CD1c-positive myeloid dendritic cell (primary cell): Measurements from ENCODE around the gene BSN.

Source experiments
- DNase-seq: peaks from one replicate; pipeline ENCODE4 v3.0.0-alpha.2; 2016; ENCODE audit errors: extremely low spot score

The BSN gene

DNA sequence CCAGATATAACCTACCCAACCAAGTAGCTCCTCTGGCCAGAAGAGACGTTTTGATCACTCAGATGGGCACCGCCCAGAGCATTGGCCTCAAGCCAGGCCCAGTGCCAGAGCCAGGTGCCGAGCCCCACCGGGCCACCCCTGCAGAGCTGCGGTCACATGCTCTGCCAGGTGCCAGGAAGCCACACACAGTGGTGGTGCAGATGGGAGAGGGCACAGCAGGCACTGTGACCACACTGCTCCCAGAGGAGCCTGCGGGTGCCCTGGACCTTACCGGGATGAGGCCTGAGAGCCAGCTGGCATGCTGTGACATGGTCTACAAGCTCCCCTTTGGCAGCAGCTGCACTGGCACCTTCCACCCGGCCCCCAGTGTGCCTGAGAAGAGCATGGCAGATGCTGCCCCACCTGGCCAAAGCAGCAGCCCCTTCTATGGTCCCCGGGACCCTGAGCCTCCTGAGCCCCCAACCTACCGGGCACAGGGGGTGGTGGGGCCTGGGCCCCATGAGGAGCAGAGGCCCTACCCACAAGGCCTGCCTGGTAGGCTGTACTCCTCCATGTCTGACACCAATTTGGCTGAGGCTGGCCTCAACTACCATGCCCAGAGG is 100.8 kb downstream of the BSN start:
- no peak for DNase-seq

DNA sequence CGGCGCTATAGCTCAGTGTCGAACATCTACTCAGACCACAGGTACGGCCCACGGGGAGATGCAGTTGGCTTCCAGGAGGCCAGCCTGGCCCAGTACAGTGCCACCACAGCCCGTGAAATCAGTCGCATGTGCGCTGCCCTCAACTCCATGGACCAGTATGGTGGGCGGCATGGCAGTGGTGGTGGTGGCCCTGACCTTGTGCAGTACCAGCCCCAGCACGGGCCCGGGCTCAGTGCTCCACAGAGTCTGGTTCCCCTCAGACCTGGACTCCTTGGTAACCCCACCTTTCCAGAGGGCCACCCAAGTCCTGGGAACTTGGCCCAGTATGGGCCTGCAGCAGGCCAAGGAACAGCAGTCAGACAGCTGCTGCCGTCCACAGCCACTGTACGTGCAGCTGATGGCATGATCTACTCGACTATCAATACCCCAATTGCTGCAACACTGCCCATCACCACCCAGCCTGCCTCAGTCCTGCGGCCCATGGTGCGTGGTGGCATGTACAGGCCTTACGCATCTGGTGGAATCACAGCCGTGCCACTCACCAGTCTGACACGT is 101.5 kb downstream of the BSN start:
- DNase-seq: no peak

DNA sequence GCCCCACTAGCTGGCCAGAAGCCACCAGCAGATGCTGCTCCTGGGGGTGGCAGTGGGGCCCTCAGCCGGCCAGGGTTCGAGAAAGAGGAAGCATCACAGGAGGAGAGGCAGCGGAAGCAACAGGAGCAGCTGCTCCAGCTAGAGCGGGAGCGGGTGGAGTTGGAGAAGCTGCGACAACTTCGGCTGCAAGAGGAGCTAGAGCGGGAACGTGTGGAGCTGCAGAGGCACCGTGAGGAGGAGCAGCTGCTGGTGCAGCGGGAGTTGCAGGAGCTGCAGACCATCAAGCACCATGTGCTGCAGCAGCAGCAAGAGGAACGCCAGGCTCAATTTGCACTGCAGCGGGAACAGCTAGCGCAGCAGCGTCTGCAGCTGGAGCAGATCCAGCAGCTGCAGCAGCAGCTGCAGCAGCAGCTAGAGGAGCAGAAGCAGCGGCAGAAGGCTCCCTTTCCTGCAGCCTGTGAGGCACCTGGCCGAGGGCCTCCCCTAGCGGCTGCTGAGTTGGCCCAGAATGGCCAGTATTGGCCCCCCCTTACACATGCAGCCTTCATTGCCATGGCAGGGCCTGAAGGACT is 102.3 kb downstream of the BSN start:
- DNase-seq: no peak

DNA sequence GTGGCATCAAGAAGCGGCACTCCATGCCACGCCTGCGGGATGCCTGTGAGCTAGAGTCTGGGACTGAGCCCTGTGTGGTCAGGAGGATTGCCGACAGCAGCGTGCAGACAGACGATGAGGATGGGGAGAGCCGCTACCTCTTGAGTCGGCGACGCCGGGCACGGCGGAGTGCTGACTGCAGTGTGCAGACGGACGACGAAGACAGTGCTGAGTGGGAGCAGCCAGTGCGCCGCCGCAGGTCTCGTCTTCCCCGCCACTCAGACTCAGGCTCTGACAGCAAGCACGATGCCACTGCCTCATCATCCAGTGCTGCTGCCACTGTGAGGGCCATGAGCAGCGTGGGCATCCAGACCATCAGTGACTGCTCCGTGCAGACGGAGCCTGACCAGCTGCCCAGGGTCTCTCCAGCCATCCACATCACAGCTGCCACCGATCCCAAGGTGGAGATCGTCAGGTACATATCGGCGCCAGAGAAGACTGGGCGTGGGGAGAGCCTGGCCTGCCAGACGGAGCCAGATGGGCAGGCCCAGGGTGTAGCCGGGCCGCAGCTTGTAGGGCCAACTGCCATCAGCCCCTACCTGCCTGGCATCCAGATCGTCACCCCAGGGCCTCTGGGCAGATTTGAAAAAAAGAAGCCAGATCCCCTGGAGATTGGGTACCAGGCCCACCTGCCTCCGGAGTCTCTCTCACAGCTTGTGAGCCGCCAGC is 103.1 kb downstream of the BSN start:
- no peak for DNase-seq

DNA sequence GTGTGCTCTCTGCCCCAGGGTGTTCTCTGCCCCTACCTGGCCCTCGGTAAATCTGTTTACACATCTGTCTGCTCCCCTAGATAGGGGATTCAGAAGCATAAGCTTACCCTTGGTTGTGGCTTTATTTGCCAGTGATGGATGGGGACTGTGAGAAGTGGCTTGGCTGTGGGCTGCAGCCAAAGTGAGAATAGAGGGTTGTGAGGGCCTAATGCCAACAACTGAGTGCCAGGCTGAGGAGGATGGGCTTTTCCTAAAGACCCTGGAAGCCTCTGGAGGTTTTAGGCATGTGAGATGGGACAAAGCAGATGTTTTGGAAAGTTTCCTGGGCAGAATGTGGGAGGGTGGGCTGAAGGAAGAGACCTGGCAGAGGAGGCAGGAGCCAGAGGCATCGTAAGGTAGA is 104.4 kb downstream of the BSN start:
- no peak for DNase-seq

DNA sequence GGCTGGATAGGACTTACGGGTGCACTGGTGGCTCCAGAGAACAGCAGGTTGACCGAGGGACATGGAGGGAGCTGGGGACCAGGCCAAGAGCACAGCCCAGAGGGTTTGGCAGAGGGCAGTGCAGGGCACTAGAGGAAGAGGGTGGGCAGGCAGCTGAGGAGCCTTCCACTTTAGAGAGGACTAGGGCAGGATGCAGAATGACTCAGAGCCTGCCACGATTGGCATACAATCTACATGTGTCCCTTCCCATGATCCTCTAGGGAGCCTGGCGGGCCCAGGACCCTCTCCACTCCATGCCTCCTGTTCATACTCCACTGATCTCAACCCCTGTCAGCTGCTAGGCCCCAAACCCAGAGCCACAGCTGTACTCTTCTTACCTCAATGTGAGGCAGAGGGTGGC is 105.5 kb downstream of the BSN start:
- no peak for DNase-seq

DNA sequence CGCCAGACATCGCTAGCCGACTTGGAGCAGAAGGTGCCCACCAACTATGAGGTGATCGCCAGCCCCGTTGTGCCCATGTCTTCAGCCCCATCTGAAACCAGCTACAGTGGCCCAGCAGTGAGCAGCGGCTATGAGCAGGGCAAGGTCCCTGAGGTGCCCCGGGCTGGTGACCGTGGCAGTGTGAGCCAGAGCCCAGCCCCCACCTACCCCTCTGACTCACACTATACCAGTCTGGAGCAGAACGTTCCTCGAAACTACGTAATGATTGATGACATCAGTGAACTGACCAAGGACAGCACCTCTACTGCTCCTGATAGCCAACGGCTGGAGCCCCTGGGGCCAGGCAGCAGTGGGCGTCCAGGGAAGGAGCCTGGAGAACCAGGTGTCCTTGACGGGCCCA is 107.0 kb downstream of the BSN start:
- no peak for DNase-seq

DNA sequence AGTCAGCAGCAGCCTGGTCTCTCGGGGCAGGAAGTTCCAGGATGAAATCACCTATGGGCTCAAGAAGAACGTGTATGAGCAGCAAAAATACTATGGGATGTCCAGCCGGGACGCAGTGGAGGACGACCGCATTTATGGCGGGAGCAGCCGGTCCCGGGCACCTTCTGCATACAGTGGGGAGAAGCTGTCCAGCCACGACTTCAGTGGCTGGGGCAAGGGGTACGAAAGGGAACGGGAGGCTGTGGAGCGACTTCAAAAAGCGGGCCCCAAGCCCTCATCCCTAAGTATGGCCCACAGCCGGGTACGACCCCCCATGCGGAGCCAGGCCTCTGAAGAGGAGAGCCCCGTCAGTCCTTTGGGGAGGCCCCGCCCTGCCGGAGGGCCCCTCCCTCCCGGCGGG is 107.7 kb downstream of the BSN start:
- no peak for DNase-seq

DNA sequence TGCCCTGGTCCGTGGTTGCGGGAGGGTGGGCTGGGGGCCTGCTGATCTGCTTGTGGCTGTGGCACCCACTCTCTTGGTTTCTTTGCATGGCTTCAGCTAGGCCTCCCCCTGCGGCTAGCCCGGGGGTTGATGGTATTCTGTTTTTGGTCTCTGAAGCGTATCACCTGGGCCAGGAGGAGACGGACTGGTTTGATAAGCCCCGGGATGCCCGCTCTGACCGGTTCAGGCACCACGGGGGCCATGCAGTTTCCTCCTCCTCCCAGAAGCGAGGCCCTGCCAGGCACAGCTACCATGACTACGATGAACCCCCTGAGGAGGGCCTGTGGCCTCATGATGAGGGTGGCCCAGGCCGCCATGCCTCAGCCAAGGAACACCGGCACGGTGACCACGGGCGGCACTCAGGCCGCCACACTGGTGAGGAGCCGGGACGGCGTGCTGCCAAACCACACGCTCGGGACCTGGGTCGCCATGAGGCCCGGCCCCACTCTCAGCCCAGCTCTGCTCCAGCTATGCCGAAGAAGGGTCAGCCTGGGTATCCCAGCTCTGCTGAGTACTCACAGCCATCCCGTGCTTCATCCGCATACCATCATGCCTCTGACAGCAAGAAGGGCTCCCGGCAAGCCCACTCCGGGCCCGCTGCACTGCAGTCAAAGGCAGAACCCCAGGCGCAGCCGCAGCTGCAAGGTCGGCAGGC is 108.6 kb downstream of the BSN start:
- no peak for DNase-seq

DNA sequence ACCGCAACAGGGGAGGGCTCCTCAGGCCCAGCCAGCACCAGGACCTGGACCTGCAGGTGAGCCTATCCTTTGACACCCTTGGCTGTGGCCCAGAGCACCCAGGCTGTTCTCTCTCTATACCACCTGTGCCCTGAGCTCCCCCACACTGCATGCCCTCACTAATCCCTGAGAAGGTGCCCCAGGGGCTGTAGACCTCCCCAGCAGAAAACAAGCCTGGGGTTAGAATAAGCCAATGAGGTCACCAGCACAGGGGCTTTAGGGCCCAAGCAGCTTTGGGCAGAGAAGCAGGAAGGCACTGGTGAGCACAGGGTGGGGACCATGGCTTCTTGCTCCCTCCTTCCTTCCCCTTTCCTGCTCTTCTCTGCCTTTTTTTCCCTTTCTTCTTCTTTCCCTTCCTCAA is 109.6 kb downstream of the BSN start:
- no peak for DNase-seq

DNA sequence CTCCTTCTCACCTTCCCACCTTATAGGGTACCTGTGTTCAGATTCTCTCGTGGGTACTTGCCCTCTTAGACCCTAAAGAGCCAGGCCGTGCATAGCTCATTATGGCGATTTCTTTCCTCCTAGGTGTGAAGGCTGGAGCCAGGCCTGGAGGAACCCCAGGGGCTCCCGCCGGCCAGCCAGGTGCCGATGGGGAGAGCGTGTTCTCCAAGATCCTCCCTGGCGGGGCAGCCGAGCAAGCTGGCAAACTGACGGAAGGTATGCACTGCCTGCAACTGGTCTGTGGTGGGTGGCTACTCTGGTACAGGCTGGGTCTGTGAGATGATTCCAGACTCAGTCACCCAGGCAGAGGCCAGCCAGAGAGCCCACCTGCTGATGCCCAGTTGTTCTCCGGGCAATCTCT is 110.0 kb downstream of the BSN start:
- no peak for DNase-seq

DNA sequence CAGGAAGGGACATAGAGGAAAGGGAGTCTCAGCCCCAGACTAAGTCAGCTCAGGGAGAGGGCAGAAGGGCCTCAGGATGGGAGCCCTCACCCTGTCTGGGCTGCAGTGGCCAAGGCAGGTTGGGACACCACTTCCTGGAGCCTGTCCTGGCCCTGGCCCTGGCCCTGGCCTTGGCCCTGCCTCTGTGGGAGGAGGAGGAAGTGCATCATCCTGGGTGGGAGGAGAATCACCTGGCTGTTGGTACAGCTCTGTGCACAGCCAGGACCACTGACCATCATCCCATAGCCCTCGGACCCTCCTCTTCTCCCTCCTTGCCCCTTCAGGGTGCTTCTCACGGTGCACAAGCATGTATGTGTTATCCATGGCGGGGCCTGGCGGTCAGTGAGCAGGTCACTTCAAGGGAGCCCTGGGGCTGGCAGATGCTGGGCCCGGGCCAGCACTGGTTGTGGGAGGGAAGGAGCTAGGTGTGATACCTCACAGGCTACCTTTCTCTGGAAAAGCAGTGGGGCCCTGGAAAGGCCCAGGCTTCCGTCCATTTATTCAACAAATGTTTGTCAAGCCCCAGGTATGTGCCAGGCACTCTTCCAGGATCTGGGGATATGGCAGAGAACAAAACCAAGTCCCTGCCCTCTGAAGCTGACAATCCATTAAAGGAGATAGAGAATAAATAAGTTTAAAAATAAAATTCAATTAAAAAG is 111.7 kb downstream of the BSN start:
- no peak for DNase-seq

DNA sequence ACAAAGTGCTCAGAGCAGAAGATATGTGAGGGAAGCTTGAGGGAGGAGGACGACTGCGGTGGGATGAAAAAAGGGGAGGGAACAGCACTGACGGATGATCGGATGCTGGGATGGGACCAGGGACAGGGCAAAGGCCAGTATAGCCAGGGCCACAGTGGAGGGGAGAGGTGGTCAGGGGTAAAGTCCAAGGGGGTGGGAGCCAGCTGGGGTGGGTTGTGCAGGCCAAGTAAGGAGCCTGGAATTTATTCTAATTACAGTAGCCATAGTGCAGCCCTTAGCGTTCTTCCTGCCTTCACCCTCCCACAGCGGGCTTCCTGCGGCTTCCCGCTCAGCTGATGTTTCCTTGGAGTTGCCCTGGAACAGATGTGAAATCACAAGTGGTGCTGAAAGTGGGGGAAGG is 112.3 kb downstream of the BSN start:
- no peak for DNase-seq

DNA sequence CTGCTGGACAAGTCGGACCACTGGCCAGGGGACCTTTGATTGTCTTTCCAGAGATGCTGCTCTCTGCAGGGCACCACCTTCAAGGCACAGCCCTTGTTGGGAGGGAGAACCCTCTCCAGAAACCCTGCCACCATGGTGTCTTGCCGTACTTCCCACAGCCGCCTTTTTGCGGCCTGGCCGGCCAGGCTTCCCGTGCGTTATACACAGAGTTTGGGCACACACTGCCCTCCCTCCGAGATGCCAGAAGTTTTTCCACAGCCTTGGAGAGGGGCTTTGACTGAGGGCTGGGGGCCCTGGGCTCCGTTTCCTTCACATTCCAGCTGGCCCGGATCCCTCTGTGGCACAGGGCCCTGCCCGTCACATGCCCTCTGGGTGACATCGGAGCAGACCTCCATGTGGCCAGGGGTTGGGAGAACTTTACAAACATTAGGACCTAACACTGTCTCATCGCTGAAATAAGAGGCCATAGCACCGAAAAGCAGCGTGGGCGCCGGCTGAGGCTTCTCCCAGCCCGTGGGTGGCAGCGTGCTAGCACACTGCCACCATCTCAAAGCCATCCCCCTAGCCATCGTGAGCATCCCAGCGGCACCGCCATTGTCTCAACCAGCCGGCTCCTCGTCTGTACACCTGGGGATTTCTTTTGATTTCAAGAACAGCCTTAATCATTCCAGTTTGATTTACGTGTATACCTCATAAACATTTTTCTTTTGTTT is 113.6 kb downstream of the BSN start:
- no peak for DNase-seq

DNA sequence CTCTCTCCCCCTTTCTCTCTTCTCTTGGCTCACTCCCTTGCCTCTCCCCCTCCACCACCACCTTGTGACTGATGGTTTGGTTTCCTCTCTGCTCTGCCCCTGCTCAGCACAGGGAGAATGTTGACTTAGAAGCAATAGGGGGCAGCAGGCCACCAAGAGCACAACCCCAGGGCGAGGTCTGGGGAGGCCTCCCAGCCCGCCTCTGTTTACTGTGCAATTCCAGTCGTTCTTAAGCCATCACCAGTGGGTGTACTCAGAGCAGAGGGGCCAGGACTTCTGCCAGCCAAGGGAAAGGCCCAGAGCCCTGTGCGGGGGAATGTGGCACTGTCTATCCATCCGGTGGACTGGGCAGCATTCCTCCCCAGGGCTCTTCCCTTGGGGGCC is 114.1 kb downstream of the BSN start:
- no peak for DNase-seq

DNA sequence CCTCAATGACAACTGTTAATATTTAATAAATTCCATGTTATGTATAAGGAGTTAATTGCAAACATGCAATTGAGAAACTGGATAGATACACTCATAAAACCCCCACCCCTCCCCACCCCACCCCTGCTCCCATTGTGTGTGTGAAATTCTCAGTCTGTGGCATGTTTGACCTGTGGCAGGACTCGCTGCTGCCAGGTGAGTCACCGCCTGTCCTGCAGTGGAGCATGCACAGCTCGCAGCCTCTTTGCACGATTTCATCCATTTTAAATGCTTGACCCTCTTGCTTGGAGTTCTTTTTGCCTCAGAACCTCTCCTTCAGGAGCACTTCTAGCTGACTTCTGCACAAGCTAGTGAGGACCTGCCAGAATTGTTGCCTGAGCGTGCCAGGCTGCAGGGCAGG is 114.6 kb downstream of the BSN start:
- DNase-seq: no peak

DNA sequence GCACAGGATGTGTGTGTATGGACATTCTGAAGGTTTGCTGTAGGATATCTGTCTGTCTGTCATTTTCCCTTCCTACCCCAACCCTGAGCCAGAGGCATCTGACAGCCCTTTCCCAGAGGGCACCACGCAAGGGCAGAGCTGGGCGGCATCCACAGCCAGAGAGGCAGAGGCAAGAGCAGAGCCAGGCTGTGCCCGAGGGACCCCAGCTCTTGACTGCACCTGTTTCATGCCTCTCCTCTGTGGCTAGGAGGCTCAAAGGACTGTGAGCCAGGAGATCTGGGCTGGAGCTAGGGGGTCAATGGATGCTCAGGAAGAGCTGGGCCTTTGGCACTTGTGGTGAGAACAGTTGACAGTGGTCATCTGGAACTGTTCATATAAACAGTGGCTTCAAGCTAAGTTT is 115.1 kb downstream of the BSN start:
- DNase-seq: no peak

DNA sequence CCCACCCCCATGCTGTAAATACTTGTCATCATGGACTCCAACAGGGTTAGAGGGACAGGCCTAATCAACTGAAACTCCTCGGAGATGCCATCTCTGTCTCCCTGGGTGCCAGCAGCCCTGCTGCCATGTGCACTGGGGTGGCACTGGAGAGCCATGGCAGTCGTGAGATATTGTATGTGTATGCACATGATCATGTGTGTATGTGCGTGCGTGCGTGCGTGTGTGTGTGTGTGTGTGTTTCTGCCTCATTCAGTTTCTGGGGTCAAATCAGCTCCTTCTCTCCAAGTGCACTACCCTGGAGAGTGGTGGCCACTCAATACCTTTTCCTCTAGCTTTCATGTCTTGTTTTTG is 116.6 kb downstream of the BSN start:
- no peak for DNase-seq

DNA sequence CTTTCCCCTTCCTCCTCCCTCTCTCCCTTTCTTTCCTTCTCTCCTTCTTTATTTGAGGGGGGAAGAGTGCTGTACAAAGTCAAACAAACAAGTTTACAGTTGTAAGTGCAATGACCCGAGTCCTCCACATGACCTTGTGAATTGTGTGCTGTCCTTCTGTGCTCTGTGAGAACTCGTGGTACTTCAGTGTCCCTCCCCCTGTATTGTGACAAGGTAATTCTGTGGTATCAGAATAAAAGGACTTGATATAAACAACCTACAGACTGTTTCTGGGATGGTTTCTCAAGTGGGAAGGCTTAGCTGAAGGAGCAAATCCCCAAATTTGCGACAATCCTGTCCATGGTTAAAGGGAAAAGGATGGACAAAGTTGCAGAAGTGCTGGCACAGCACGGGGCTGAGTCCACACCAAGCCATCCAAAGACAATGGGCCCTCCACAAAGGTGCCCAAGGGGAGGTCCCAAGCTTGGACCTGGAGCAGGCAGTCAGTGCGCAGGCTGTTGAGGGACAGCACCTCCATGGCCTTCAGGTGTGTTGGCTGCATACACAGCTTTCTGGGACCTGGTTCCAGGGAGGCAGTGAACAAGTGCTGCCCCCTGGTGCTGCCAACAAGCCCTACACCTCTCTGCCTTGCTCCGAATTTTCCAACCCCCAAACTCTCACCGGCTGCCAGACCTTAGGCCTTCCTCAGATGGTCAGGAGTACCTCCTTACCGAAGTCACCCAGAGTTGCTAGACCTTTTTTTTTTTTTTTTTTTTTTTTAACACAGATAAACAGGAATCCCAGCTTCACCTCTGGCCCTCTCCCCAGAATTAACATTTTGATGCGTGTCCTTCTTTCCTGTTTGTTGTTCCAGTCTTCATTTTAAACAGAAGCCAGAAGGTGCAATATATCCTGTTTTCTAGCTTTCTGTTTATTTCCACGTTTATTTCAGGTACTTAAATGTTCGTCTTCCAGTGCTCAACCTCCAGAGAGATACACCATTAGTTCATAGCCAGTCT is 117.3 kb downstream of the BSN start:
- peak; percentile 71 for DNase-seq

DNA sequence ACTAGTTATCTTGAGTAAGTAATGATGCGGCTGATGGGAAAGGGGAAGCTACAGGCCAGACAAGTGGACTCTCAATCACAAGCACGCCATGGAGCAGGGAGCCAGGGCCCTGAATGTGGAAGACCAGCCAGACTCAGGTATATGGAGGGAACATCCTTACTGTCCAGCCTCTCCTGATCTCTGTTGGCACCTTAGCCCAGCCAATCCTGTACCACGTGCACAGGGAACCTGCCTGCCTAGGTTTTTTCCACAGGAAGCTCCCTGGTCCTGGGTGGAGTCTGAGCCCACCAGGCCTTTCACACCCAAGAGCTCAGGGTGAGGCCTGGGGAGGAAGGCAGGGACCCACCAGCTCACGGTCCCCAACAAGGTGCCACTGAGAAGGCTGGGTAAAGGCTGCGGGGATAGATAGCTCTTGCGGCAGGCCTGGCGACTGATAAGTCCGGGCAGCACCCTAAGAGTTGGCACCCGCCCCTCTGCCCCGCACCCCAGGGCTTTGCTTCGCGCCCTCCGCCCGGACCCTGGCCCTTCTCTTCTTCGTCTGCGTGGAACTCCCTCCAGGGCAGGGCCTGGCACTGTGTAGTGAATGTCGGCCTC is 118.9 kb downstream of the BSN start:
- DNase-seq: peak; percentile 45
